GM23248 (cell line): Measurements from ENCODE around the gene LSM11. TPM values are rescaled to one million over a fixed set of nuclear protein-coding genes. Genes with fewer than 3 reads are reported as not detected.

Experiments
- DNase-seq: peaks from one replicate; pipeline ENCODE4 v3.0.0-alpha.2; 2015
- H2AFZ ChIP-seq: fragments of 200-600 bp; sonication (generic); 2 replicates; pipeline ENCODE4 v1.6.1; 2016; ENCODE audit warnings: antibody characterized with exemption
- H3F3A ChIP-seq: fragments of 200-600 bp; sonication (generic); 2 replicates; pipeline ENCODE4 v1.6.1; 2016; ENCODE audit warnings: mild to moderate bottlenecking, antibody characterized with exemption, mixed run types; ENCODE audit not compliant: insufficient read depth
- H3K27ac ChIP-seq: fragments of 200-600 bp; sonication (generic); 2 replicates; pipeline ENCODE4 v1.5.1; 2016; ENCODE audit warnings: mild to moderate bottlenecking
- H3K27me3 ChIP-seq: fragments of 200-600 bp; sonication (generic); replicated peaks from 2 replicates; pipeline ENCODE4 v1.6.1; 2016; ENCODE audit warnings: mild to moderate bottlenecking; ENCODE audit not compliant: insufficient read depth
- H3K36me3 ChIP-seq: fragments of 200-600 bp; sonication (generic); 2 replicates; pipeline ENCODE4 v1.6.1; 2016; ENCODE audit warnings: low read depth, mild to moderate bottlenecking
- H3K4me1 ChIP-seq: fragments of 200-600 bp; sonication (generic); 2 replicates; pipeline ENCODE4 v1.6.1; 2016; ENCODE audit warnings: mild to moderate bottlenecking; ENCODE audit not compliant: insufficient read depth
- H3K4me2 ChIP-seq: fragments of 200-600 bp; sonication (generic); one replicate; pipeline ENCODE4 v1.6.1; 2016; ENCODE audit warnings: mild to moderate bottlenecking; ENCODE audit not compliant: unreplicated experiment
- H3K4me3 ChIP-seq: fragments of 200-600 bp; sonication (generic); 2 replicates; pipeline ENCODE4 v1.5.1; 2016; ENCODE audit warnings: mild to moderate bottlenecking
- H3K79me2 ChIP-seq: fragments of 200-600 bp; sonication (generic); 2 replicates; pipeline ENCODE4 v1.6.1; 2016; ENCODE audit warnings: mild to moderate bottlenecking; ENCODE audit not compliant: insufficient read depth
- H3K9ac ChIP-seq: fragments of 200-600 bp; sonication (generic); 2 replicates; pipeline ENCODE4 v1.6.1; 2016; ENCODE audit warnings: mild to moderate bottlenecking
- H3K9me2 ChIP-seq: fragments of 200-600 bp; sonication (generic); 2 replicates; pipeline ENCODE4 v1.6.1; 2016; ENCODE audit warnings: mixed run types, mild to moderate bottlenecking, moderate library complexity; ENCODE audit not compliant: insufficient read depth
- H3K9me3 ChIP-seq: fragments of 200-600 bp; sonication (generic); one replicate; pipeline ENCODE4 v1.6.1; 2017; ENCODE audit warnings: low read depth
- H4K20me1 ChIP-seq: fragments of 200-600 bp; sonication (generic); 2 replicates; pipeline ENCODE4 v1.6.0; 2016; ENCODE audit not compliant: insufficient read depth
- EZH2 ChIP-seq: fragments of 200-600 bp; sonication (generic); IDR thresholded peaks from 2 replicates; pipeline ENCODE4 v1.6.1; 2018; ENCODE audit warnings: antibody characterized with exemption, mild to moderate bottlenecking; ENCODE audit not compliant: insufficient read depth, poor library complexity, severe bottlenecking
- EZH2phosphoT487 ChIP-seq: fragments of 200-600 bp; sonication (generic); IDR thresholded peaks from 2 replicates; pipeline ENCODE4 v1.6.1; 2018; ENCODE audit warnings: antibody characterized with exemption, moderate library complexity, mild to moderate bottlenecking, low read depth; ENCODE audit not compliant: insufficient read depth
- WGBS, 2 experiments: methylation state at CpG; one replicate each; pipeline ENCODE4 v1.1.6; 2015 to 2017; ENCODE audit warnings: low lambda C conversion rate in 2 of 2, low coverage in 1 of 2; ENCODE audit errors: missing lambda C conversion rate in 2 of 2; 5-methylcytosine and 5-hydroxymethylcytosine counted together
- in situ Hi-C: fragments of 300-500 bp; cut with MboI; formaldehyde crosslinking; loops from 2 replicates; pipeline ENCODE4 v1.15.0; 2020
- polyA plus RNA-seq: library from polyadenylated mRNA; unstranded; fragments of >200 nt; fragmentation: Nextera tagmentation; extraction: Ambion mirVana; gene quantifications from 2 replicates; pipeline ENCODE4 v1.2.1, GENCODE V29; 2016
- total RNA-seq: library from RNA; depleted of rRNA; stranded (reverse); fragments of >200 nt; shearing (Covaris generic); gene quantifications from 2 replicates; pipeline ENCODE4 v1.2.3, GENCODE V29; 2014

The LSM11 gene
- total and polyA plus RNA-seq, 2 experiments from 2014 or later = 0.79 to 4.0 TPM

DNA sequence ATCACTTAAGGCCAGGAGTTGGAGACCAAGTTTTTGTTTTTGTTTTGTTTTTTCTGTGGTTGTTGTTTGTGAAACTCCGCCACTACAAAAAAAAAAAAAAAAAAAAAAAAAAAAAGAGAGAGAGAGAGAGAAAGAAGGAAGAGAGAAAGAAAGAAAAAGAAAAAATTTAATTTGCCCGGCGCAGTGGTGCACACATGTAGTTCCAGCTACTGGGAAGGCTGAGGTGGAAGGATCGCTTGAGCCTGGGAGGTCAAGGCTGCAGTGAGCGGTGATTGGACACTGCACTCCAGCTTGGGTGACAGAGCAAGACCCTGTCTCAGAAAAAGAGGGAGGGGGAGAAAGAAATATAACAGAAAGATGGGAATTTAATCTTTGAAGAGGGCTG lies 11.4 kb upstream of the LSM11 start:
- Histone ChIP-seq H3K9me2 (no peaks in the 10 kb centered on the region), H2AFZ (peak overlapping the region; percentile 86), H3K36me3 (no peaks in the 10 kb centered on the region; the same call in 1 of the 2 replicates), H3K9me3 (no peaks in the 10 kb centered on the region), H3K4me3 (peak overlapping the region; percentile 86), H3K79me2 (no peaks in the 10 kb centered on the region; the same call in 1 of the 2 replicates), H3K4me2 (peak overlapping the region; percentile 84), H4K20me1 (no peaks in the 10 kb centered on the region), H3K9ac (peak overlapping the region; percentile 86), H3K27me3 (no peaks in the 10 kb centered on the region), H3K27ac (peak overlapping the region; percentile 89), H3K4me1 (0 out of 2 replicates have a peak, but pooled peaks cover 3% of the 10 kb centered on the region), H3F3A (peaks cover 8% of the 10 kb centered on the region; the same call in 1 of the 2 replicates)
- 13 to 19% methylated on average over 5 of the region's 5 CpGs for WGBS, 2 experiments
- TF ChIP-seq EZH2phosphoT487 = no peak
- TF ChIP-seq EZH2 = no peak
- DNase-seq = no peak
- in situ Hi-C loops = loop anchor here (25.0 kb wide), 1 partner anchor 395 kb away; a partner anchor contains a TSS

GRCh38 chr5:157732596-157733262 lies 10.8 kb upstream of the LSM11 start:
- no peaks in the 10 kb centered on the region for H3K9me2 ChIP-seq
- H3K27ac ChIP-seq = 0 out of 2 replicates have a peak overlapping the region, but pooled peaks have one; percentile 89
- in situ Hi-C loops = loop anchor here (25.0 kb wide), 1 partner anchor 395 kb away; a partner anchor contains a TSS
- no peaks in the 10 kb centered on the region for H3K27me3 ChIP-seq
- H3K79me2 ChIP-seq = no peaks in the 10 kb centered on the region; the same call in 1 of the 2 replicates
- H3K9ac ChIP-seq = no peak overlapping the region
- H3F3A ChIP-seq = peaks cover 8% of the 10 kb centered on the region; the same call in 1 of the 2 replicates
- H4K20me1 ChIP-seq = no peaks in the 10 kb centered on the region
- 0 out of 2 replicates have a peak, but pooled peaks cover 3% of the 10 kb centered on the region for H3K4me1 ChIP-seq
- peak overlapping the region; percentile 86; the same call in 1 of the 2 replicates for H2AFZ ChIP-seq
- H3K4me3 ChIP-seq = peak overlapping the region; percentile 86; the same call in 1 of the 2 replicates
- 87 to 90% methylated on average over 8 of the region's 8 CpGs for WGBS, 2 experiments
- H3K36me3 ChIP-seq = no peaks in the 10 kb centered on the region; the same call in 1 of the 2 replicates
- no peak for TF ChIP-seq EZH2phosphoT487
- no peak for TF ChIP-seq EZH2
- H3K9me3 ChIP-seq = no peaks in the 10 kb centered on the region
- DNase-seq = no peak
- no peak overlapping the region for H3K4me2 ChIP-seq

DNA sequence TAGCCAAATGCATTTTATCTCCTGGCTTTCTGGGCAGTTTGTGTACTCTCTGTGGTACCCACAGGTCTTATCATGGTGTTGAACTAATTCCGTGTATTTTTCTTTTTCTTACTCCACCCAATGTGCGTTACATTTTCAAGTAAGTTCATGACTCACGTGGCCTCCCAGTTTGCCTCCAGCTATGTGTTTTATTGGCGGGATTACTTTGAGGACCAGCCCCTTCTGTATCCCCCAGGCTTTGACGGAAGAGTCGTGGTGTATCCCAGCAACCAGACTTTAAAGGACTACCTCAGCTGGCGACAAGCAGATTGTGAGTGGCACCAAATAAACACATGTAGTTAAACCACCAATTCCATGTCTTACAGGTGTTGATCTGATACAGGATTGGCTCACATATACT lies 9.1 kb upstream of the LSM11 start:
- H3K27me3 ChIP-seq = no peaks in the 10 kb centered on the region

DNA sequence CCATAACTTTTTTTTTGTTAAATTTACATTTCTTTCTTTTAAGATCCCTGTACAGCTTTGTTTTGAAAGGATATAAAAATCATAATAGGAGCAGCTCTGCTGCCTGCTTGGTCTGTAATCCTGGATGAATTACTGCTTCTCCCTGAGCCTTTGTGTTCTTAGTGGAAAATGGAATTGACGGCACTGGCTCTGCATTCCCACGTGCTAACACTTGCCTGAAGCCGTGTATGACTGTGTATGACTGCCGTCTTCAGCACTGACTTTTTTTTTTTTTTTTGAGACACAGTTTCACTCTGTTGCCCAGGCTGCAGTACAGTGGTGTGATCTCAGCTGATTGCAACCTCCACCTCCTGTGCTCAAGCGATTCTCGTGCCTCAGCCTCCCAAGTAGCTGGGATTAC lies 7.5 kb upstream of the LSM11 start:
- no peaks in the 10 kb centered on the region for H3K27me3 ChIP-seq
- WGBS, 2 experiments = 76 to 82% methylated on average over 6 of the region's 6 CpGs
- H3K4me1 ChIP-seq = 0 out of 2 replicates have a peak, but pooled peaks cover 3% of the 10 kb centered on the region
- TF ChIP-seq EZH2 = no peak
- no peak for TF ChIP-seq EZH2phosphoT487
- in situ Hi-C loops = loop anchor here (25.0 kb wide), 1 partner anchor 399 kb away; a partner anchor contains a TSS
- no peaks in the 10 kb centered on the region; the same call in 1 of the 2 replicates for H3K79me2 ChIP-seq
- no peak for DNase-seq
- H4K20me1 ChIP-seq = no peaks in the 10 kb centered on the region
- H3K9ac ChIP-seq = no peak overlapping the region
- H3F3A ChIP-seq = peaks cover 8% of the 10 kb centered on the region; the same call in 1 of the 2 replicates
- no peaks in the 10 kb centered on the region for H3K9me3 ChIP-seq
- no peak overlapping the region for H3K4me2 ChIP-seq
- no peak overlapping the region for H3K27ac ChIP-seq
- no peak overlapping the region for H2AFZ ChIP-seq
- no peak overlapping the region for H3K4me3 ChIP-seq
- H3K36me3 ChIP-seq = peaks cover 7% of the 10 kb centered on the region; the same call in 1 of the 2 replicates
- no peaks in the 10 kb centered on the region for H3K9me2 ChIP-seq

More for the DNA sequence above, 9.1 kb upstream of the LSM11 start:
- Histone ChIP-seq H3K4me1 (0 out of 2 replicates have a peak, but pooled peaks cover 3% of the 10 kb centered on the region), H3F3A (peaks cover 8% of the 10 kb centered on the region; the same call in 1 of the 2 replicates), H3K9me2 (no peaks in the 10 kb centered on the region), H3K9ac (no peak overlapping the region), H3K36me3 (peaks cover 7% of the 10 kb centered on the region; the same call in 1 of the 2 replicates), H4K20me1 (no peaks in the 10 kb centered on the region), H3K79me2 (no peaks in the 10 kb centered on the region; the same call in 1 of the 2 replicates), H3K4me3 (no peak overlapping the region), H3K9me3 (no peaks in the 10 kb centered on the region), H3K4me2 (no peak overlapping the region), H2AFZ (no peak overlapping the region), H3K27ac (no peak overlapping the region)
- in situ Hi-C loops = loop anchor here (25.0 kb wide), 1 partner anchor 397 kb away; a partner anchor contains a TSS
- TF ChIP-seq EZH2phosphoT487 (no peak), EZH2 (no peak)
- DNase-seq = no peak
- WGBS, 2 experiments = 89 to 90% methylated on average over 7 of the region's 7 CpGs
